Brain microvascular endothelial cell (primary cell): ENCODE results near the gene HOXD8.

Experiments
- DNase-seq: peaks from one replicate; pipeline ENCODE4 v3.0.0-alpha.2; 2020
- H3K27ac ChIP-seq: fragments of 250-450 bp; sonication (Bioruptor Pico); 2 replicates; pipeline ENCODE4 v1.5.1; 2020; ENCODE audit warnings: mild to moderate bottlenecking, moderate library complexity
- H3K27me3 ChIP-seq: fragments of 250-450 bp; sonication (Bioruptor Pico); replicated peaks from 2 replicates; pipeline ENCODE4 v1.5.1; 2020; ENCODE audit warnings: mild to moderate bottlenecking
- H3K36me3 ChIP-seq: fragments of 250-450 bp; sonication (Bioruptor Pico); replicated peaks from 2 replicates; pipeline ENCODE4 v1.5.1; 2020; ENCODE audit warnings: mild to moderate bottlenecking
- H3K4me3 ChIP-seq: 2 replicates; pipeline ENCODE4 v1.5.1; 2011; ENCODE audit warnings: low read depth, mild to moderate bottlenecking, control low read depth, low read length, moderate library complexity
- in situ Hi-C: cut with HindIII; loops from 2 replicates; pipeline ENCODE4 v1.10.0; 2017; ENCODE audit warnings: low sequenced_read_pairs, low pct_ligation_motif_present
- TF ChIP-seq, protein P1 (sequence below): IDR thresholded peaks from 2 replicates; pipeline ENCODE4 v1.5.1; 2011; ENCODE audit warnings: low read depth, mild to moderate bottlenecking, moderate library complexity, low read length, control low read depth, inconsistent platforms; ENCODE audit errors: missing control alignments

Gene HOXD8

DNA sequence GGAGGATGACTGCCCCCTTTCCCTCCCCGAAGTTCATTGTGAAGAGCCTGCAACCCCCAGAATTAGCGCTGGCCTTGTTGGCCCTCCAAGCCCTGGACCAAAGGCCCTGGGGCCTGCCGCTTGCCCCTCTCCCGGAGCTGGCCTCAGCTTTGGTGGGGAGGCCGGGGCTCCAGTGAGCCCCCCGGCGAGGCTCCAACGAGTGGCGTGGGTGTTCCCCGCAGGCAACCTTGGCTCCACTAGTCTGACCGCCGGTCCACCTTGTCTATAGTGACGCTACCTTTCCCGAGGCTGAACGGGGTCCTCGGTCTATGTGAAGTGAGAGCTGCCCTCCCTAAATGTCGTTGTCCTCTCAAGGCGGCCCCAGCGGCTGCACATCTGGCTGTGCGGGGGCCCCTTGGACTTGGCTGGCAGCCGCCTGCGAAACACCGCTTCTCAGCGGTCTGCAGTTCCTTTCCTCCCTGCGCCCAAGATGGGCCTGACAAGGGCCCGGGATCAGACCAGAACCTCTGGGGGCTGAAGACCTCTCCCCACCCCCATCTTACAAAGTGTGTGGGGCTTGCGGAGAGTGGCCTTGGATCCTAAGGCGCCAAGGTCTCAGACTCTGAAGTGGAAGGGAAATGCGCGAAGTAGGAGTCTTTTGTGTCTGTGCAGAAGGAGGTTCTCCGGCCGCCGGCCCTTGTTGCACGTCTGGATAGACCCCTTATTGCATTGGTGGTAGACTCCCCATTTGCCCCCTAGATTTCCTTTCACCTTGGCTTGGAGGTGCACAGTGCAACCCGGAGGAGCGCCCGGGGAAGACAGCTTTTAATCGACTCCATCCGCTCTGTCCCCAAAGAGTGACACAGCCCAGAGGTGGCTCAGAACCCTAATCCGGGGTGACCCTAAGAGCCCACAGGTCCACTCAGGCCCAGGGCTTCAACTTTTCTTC, 16.9 kb upstream of the HOXD8 start:
- Histone ChIP-seq H3K27me3 (peaks cover 93% of the 10 kb centered on the region), H3K27ac (no peak overlapping the region), H3K4me3 (no peak overlapping the region), H3K36me3 (no peaks in the 10 kb centered on the region)
- in situ Hi-C loops: no loop called here
- TF ChIP-seq, protein P1, sequence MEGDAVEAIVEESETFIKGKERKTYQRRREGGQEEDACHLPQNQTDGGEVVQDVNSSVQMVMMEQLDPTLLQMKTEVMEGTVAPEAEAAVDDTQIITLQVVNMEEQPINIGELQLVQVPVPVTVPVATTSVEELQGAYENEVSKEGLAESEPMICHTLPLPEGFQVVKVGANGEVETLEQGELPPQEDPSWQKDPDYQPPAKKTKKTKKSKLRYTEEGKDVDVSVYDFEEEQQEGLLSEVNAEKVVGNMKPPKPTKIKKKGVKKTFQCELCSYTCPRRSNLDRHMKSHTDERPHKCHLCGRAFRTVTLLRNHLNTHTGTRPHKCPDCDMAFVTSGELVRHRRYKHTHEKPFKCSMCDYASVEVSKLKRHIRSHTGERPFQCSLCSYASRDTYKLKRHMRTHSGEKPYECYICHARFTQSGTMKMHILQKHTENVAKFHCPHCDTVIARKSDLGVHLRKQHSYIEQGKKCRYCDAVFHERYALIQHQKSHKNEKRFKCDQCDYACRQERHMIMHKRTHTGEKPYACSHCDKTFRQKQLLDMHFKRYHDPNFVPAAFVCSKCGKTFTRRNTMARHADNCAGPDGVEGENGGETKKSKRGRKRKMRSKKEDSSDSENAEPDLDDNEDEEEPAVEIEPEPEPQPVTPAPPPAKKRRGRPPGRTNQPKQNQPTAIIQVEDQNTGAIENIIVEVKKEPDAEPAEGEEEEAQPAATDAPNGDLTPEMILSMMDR: no peak
- DNase-seq: no peak

DNA sequence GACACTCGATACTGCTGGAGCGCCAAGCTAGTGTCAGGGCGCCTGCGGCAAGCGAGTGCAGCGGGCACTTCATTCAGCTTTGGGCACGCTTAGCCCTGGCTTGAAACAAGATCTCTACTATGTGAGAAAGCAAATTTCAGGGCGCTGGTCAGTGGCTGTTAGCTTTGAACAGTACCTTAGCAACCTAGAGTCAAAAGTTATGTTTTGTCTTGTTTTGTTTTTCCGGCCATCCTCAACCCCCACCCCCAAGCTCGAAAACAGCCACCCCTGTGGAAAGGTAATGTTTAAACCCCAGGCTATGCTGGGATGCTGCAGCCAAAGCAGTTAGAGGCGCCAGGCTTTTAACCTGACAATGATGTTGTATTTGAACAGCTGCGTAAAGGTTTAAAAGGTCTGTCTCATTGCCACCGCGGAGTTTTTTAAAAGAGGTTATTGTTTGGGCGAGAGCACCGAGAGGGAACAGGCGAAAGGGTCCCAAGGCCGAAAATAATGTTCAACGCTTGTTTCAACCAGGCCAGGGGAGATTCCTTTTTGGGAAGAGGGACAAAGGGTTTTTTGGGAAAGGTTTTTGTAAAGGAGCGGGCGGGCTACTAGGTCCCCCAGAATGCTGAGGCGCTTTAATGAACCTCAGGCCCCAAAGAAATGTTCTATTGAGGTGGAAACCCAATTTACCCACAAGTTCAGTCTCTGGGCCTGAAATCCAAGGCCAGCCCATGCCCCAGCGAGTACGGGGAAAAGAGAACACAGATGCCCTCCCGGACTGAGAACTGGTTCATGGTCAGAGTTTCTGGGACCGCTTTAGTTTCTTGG, 15.2 kb upstream of the HOXD8 start:
- no peak for DNase-seq
- no peaks in the 10 kb centered on the region for H3K36me3 ChIP-seq
- TF ChIP-seq, protein P1: no peak
- H3K27ac ChIP-seq: no peak overlapping the region
- H3K27me3 ChIP-seq: peaks cover 95% of the 10 kb centered on the region
- in situ Hi-C loops: no loop called here
- H3K4me3 ChIP-seq: no peak overlapping the region

DNA sequence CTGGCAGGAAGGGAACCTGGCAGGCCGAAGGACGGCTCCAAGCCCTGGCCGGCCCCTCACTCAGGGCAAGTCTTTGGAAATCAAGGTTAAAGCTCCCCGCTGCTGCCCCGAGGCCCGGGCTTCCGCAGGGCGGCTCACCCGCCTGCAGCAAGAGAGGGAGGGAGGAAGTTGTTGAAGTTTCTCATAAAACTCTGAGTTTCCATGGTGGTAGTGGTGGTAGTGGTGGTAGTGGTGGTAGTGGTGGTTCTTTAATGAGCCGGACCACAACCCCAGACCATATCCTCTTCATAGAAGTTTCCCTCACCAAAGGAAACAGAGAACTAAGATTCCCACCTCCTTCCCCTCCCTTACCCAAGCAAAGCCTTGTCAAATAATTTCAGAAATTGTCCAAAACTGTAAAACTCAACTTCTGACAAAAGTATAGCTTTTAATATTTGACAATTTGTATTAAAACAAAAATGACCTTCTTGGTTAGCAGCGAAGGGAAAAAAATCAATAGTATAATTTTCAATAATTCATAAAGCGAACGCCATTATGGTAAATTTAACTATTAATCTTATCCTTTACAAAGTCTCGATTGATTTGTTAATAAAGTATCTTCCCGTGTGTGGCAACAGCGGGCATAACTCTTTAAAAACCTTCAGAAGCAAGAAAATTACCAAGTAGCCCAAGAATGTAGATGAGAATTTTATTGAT, 14.4 kb upstream of the HOXD8 start:
- Histone ChIP-seq H3K4me3 (no peak overlapping the region), H3K36me3 (no peaks in the 10 kb centered on the region), H3K27ac (no peak overlapping the region), H3K27me3 (peaks cover 95% of the 10 kb centered on the region)
- TF ChIP-seq, protein P1: no peak
- no peak for DNase-seq
- in situ Hi-C loops: no loop called here

DNA sequence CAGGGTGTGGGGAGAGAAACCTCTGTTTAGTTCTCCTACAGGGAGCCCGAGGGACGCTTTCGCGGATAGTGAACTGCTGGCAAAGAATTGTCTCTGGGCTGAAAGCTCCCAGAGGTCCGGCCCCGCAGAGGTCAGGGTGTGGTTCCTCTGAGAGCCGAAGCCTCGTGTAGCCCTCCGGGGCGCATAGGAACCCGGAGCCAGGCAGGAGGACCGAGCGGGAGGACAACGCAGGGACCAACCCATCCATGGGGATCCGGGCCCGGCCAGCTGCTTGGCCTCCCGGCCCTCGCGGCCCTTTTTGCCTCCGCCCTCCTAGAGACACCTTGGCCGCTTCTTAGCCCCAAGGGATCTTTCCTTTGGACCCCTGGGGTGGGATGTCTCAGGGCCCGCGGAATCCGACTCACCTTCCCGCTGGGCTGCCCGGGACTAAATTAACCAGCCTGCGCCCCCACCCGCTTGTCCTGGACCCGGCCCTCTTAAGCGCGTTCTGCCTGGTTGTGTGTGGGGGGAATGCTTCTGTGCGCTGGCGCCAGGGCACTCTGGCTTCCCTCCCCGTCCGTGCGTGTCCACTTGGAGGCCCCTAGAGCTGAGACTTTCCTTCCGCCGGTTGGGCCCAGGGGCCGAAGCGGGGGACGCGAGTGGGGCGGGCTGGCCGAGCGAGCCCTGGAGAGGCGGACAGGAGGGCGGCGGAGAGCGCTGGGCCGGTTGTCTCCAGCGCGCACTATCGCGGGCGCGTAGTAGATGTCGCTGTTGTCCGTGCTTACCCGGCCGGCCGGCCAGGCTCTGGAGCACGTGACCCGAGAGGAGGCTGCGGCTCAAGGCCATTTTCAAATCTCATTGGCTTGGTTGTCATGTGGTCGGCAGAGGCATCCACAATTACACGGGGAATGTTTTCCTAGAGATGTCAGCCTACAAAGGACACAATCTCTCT, 13.4 kb upstream of the HOXD8 start, which contains the start of gene HOXD10:
TSS of gene HOXD10 (plus strand) at position 896 of the 931 bp plus-strand sequence. CDS start 56 bp downstream, outside the sequence.
- TF ChIP-seq, protein P1: no peak
- no peak for DNase-seq
- H3K4me3 ChIP-seq: no peak within 1 kb of the TSS
- in situ Hi-C loops: no loop called here
- no peaks in the 10 kb centered on the region for H3K36me3 ChIP-seq
- peaks cover 95% of the 10 kb centered on the region for H3K27me3 ChIP-seq
- no peak within 1 kb of the TSS for H3K27ac ChIP-seq
